Neural crest cell (in vitro differentiated cells): ENCODE measurements around the gene ACSS1. TPM values are rescaled to one million over a fixed set of nuclear protein-coding genes. Genes with fewer than 3 reads are reported as not detected.

Experiments
- DNase-seq: peaks from one replicate; pipeline ENCODE4 v3.0.0; 2021; ENCODE audit warnings: low read depth, mixed read lengths, low spot score
- H3K27ac Mint-ChIP-seq: one replicate; pipeline ENCODE4 v1.8.0; 2021; ENCODE audit warnings: mild to moderate bottlenecking, mixed read lengths; ENCODE audit not compliant: unreplicated experiment
- H3K27me3 Mint-ChIP-seq: 2 replicates; pipeline ENCODE4 v1.8.0; 2021; ENCODE audit warnings: low read depth, mild to moderate bottlenecking, mixed read lengths
- H3K36me3 Mint-ChIP-seq: 2 replicates; pipeline ENCODE4 v1.8.0; 2021; ENCODE audit warnings: low read depth, mild to moderate bottlenecking, mixed read lengths
- H3K4me1 Mint-ChIP-seq: 2 replicates; pipeline ENCODE4 v1.8.0; 2021; ENCODE audit warnings: mixed read lengths
- H3K4me3 Mint-ChIP-seq: one replicate; pipeline ENCODE4 v1.8.0; 2021; ENCODE audit warnings: mild to moderate bottlenecking, mixed read lengths
- H3K9me3 Mint-ChIP-seq: 2 replicates; pipeline ENCODE4 v1.8.0; 2021; ENCODE audit warnings: mixed read lengths
- CTCF ChIP-seq: fragments of 200-600 bp; sonication (generic); conservative IDR thresholded peaks from 2 replicates; pipeline ENCODE4 v1.5.0; 2021; ENCODE audit warnings: antibody characterized with exemption, mild to moderate bottlenecking
- total RNA-seq: library from RNA; stranded (reverse); gene quantifications from 2 replicates; pipeline ENCODE4 v1.2.1, GENCODE V29; 2021

Gene ACSS1
- total RNA-seq, 1 donor from 2014 or later = 14.0 TPM

DNA sequence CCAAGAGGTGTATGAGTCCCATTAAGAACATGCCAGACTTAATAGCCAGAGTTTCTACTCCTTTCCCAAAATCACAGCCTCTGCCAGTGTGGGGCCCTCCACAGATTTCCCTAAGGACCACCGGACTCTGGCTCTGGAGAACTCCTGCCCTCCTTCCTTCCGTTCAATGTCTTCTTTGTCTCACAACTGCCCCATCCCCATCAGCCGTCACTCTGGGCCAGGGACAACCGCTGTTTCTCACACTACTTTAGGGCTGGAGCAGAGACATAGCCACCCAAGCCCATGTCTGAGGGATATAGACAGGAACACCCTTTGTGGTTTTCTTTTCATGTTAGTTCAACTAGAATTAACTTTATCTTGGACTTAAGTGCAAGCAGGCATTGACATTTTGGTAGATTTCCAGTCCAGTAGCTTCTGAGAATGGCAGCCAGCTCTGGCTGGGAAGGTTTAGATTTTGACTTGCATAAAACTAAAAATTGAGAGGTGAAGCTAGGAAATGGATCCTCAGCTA lies 6.7 kb upstream of the ACSS1 start:
- Mint-ChIP-seq H3K4me3 (no peak overlapping the region), H3K9me3 (no peaks in the 10 kb centered on the region), H3K36me3 (no peaks in the 10 kb centered on the region), H3K27me3 (peaks cover 53% of the 10 kb centered on the region), H3K4me1 (peaks cover 25% of the 10 kb centered on the region), H3K27ac (no peak overlapping the region)
- DNase-seq = no peak
- no peak for TF ChIP-seq CTCF

DNA sequence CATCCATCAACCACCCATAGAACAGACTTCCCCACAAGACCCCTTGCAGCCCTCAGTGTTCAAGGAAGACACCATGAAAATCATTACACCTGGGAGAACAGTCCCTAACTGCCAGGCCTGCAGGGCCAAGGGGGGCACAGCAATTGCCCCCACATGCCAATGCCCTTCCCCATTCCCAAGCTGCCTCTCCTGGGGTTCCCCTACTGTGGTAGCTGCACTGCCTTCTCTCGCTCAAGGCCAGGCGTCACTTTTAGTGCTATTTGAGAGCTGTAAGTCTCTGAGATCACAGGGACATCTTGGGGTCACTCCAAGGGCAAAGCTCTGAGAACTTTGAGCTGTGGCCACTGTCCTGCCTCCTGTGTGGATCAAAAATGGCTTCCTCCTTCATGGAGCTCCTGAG lies 6.0 kb upstream of the ACSS1 start:
- no peaks in the 10 kb centered on the region for H3K36me3 Mint-ChIP-seq
- H3K4me3 Mint-ChIP-seq = no peak overlapping the region
- H3K4me1 Mint-ChIP-seq = peaks cover 27% of the 10 kb centered on the region
- H3K27ac Mint-ChIP-seq = no peak overlapping the region
- H3K27me3 Mint-ChIP-seq = peaks cover 53% of the 10 kb centered on the region
- DNase-seq = no peak
- no peaks in the 10 kb centered on the region for H3K9me3 Mint-ChIP-seq
- TF ChIP-seq CTCF = no peak

- DNase-seq = no peak
- H3K4me1 Mint-ChIP-seq = peaks cover 30% of the 10 kb centered on the region
- no peak overlapping the region for H3K27ac Mint-ChIP-seq
- H3K9me3 Mint-ChIP-seq = no peaks in the 10 kb centered on the region
- peaks cover 56% of the 10 kb centered on the region for H3K27me3 Mint-ChIP-seq
- TF ChIP-seq CTCF = no peak
- H3K36me3 Mint-ChIP-seq = no peaks in the 10 kb centered on the region
- no peak overlapping the region for H3K4me3 Mint-ChIP-seq
Measured at GRCh38 chr20:25063546-25063945, 5.6 kb upstream of the ACSS1 start.

GRCh38 chr20:25062841-25063240 lies 4.9 kb upstream of the ACSS1 start:
- no peak for TF ChIP-seq CTCF

GRCh38 chr20:25061821-25062530 lies 4.0 kb upstream of the ACSS1 start:
- Mint-ChIP-seq H3K4me3 (no peak overlapping the region), H3K36me3 (no peaks in the 10 kb centered on the region), H3K27me3 (peaks cover 61% of the 10 kb centered on the region), H3K9me3 (no peaks in the 10 kb centered on the region), H3K27ac (no peak overlapping the region), H3K4me1 (peaks cover 30% of the 10 kb centered on the region)
- no peak for TF ChIP-seq CTCF
- DNase-seq = no peak

More at GRCh38 chr20:25062841-25063240, 4.9 kb upstream of the ACSS1 start:
- Mint-ChIP-seq H3K4me1 (peaks cover 30% of the 10 kb centered on the region), H3K27ac (no peak overlapping the region), H3K27me3 (peaks cover 59% of the 10 kb centered on the region), H3K4me3 (no peak overlapping the region), H3K36me3 (no peaks in the 10 kb centered on the region), H3K9me3 (no peaks in the 10 kb centered on the region)
- no peak for DNase-seq
